ENCODE measurements around the gene GRAMD1B.

Gene GRAMD1B

GRCh38 chr11:123429913-123430720, at the start of gene GRAMD1B:
Gene GRAMD1B (plus strand): TSS chr11:123430269. CDS start chr11:123430793, 524 bp downstream.
- DNase-seq, result peak; percentile 73

- DNase-seq, result no peak
Observed at GRCh38 chr11:123381149-123381548, 48.9 kb upstream of the GRAMD1B start.

GRCh38 chr11:123381817-123382554, 48.1 kb upstream of the GRAMD1B start:
- DNase-seq, result peak; percentile 6

GRCh38 chr11:123382555-123383074, 47.5 kb upstream of the GRAMD1B start:
- no peak for DNase-seq

GRCh38 chr11:123384116-123384515, 46.0 kb upstream of the GRAMD1B start:
- DNase-seq, result no peak

- DNase-seq, result no peak
Observed at GRCh38 chr11:123386796-123387510, 43.1 kb upstream of the GRAMD1B start.

- DNase-seq, result no peak
Observed at GRCh38 chr11:123388640-123389039, 41.4 kb upstream of the GRAMD1B start.

GRCh38 chr11:123390146-123390545, 39.9 kb upstream of the GRAMD1B start:
- no peak for DNase-seq

GRCh38 chr11:123391646-123392348, 38.3 kb upstream of the GRAMD1B start:
- DNase-seq, result no peak

GRCh38 chr11:123392431-123392830, 37.6 kb upstream of the GRAMD1B start:
- DNase-seq, result no peak

- no peak for DNase-seq
Observed at GRCh38 chr11:123392844-123393243, 37.2 kb upstream of the GRAMD1B start.

GRCh38 chr11:123393312-123393927, 36.6 kb upstream of the GRAMD1B start:
- DNase-seq, result no peak

- no peak for DNase-seq
Observed at GRCh38 chr11:123404676-123405075, 25.4 kb upstream of the GRAMD1B start.

- DNase-seq, result no peak
Observed at GRCh38 chr11:123405123-123405592, 24.9 kb upstream of the GRAMD1B start.

- DNase-seq, result no peak
Observed at GRCh38 chr11:123406441-123407129, 23.5 kb upstream of the GRAMD1B start.

- DNase-seq, result peak; percentile 69
Observed at GRCh38 chr11:123407130-123407995, 22.7 kb upstream of the GRAMD1B start.

GRCh38 chr11:123407996-123408597, 22.0 kb upstream of the GRAMD1B start:
- no peak for DNase-seq

GRCh38 chr11:123408619-123409455, 21.2 kb upstream of the GRAMD1B start:
- DNase-seq, result no peak

Data from CD4-positive, alpha-beta T cell treated with Interleukin-12 subunit alpha and Interleukin-12 subunit beta, for 1 hour (primary cell).